Neural progenitor cell (in vitro differentiated cells): ENCODE data around the gene EFNA3. TPM values are rescaled to one million over a fixed set of nuclear protein-coding genes. Genes with fewer than 3 reads are reported as not detected.

Experiments
- DNase-seq: peaks from one replicate; pipeline ENCODE4 v3.0.0-alpha.2; 2016; ENCODE audit warnings: low spot score
- H2AFZ ChIP-seq: fragments of 200-600 bp; sonication (generic); replicated peaks from 2 replicates; pipeline ENCODE4 v1.6.1; 2016; ENCODE audit warnings: antibody characterized with exemption
- H3F3A ChIP-seq: fragments of 200-600 bp; sonication (generic); 2 replicates; pipeline ENCODE4 v1.6.1; 2016; ENCODE audit warnings: antibody characterized with exemption, low read depth
- H3K27ac ChIP-seq: fragments of 200-600 bp; sonication (generic); 2 replicates; pipeline ENCODE4 v1.5.1; 2016; ENCODE audit warnings: mild to moderate bottlenecking
- H3K27me3 ChIP-seq: fragments of 200-600 bp; sonication (generic); 2 replicates; pipeline ENCODE4 v1.6.1; 2016; ENCODE audit warnings: mild to moderate bottlenecking, moderate library complexity
- H3K36me3 ChIP-seq: fragments of 200-600 bp; sonication (generic); 2 replicates; pipeline ENCODE4 v1.5.1; 2016
- H3K4me1 ChIP-seq: fragments of 200-600 bp; sonication (generic); 2 replicates; pipeline ENCODE4 v1.6.1; 2016; ENCODE audit warnings: mixed run types
- H3K4me2 ChIP-seq: fragments of 200-600 bp; sonication (generic); 2 replicates; pipeline ENCODE4 v1.6.1; 2016
- H3K4me3 ChIP-seq: fragments of 200-600 bp; sonication (generic); 2 replicates; pipeline ENCODE4 v1.5.1; 2016
- H3K79me2 ChIP-seq: fragments of 200-600 bp; sonication (generic); 2 replicates; pipeline ENCODE4 v1.6.1; 2016; ENCODE audit warnings: low read depth
- H3K9ac ChIP-seq: fragments of 200-600 bp; sonication (generic); 2 replicates; pipeline ENCODE4 v1.6.1; 2016
- H3K9me3 ChIP-seq: fragments of 200-600 bp; sonication (generic); 2 replicates; pipeline ENCODE4 v1.5.1; 2016; ENCODE audit warnings: low read depth
- H4K20me1 ChIP-seq: fragments of 200-600 bp; sonication (generic); 2 replicates; pipeline ENCODE4 v1.6.1; 2016; ENCODE audit warnings: low read depth
- H3K27ac Mint-ChIP-seq: 3 replicates; pipeline ENCODE4 v1.8.0; 2021; ENCODE audit warnings: mixed read lengths
- H3K27me3 Mint-ChIP-seq: 2 replicates; pipeline ENCODE4 v1.8.0; 2022; ENCODE audit warnings: low read depth, mild to moderate bottlenecking, inconsistent platforms, moderate library complexity, mixed read lengths; ENCODE audit not compliant: insufficient read depth
- H3K36me3 Mint-ChIP-seq: 3 replicates; pipeline ENCODE4 v1.8.0; 2021; ENCODE audit warnings: mixed read lengths
- H3K4me1 Mint-ChIP-seq: 3 replicates; pipeline ENCODE4 v1.8.0; 2021; ENCODE audit warnings: mixed read lengths
- H3K4me3 Mint-ChIP-seq: 3 replicates; pipeline ENCODE4 v1.8.0; 2021; ENCODE audit warnings: mild to moderate bottlenecking, moderate library complexity, mixed read lengths
- H3K9me3 Mint-ChIP-seq: 3 replicates; pipeline ENCODE4 v1.8.0; 2020; ENCODE audit warnings: mixed read lengths
- EZH2 ChIP-seq: fragments of 200-600 bp; sonication (generic); IDR thresholded peaks from 2 replicates; pipeline ENCODE4 v1.6.1; 2017; ENCODE audit warnings: antibody characterized with exemption, mild to moderate bottlenecking, moderate library complexity
- EZH2phosphoT487 ChIP-seq: fragments of 200-600 bp; sonication (generic); IDR thresholded peaks from 2 replicates; pipeline ENCODE4 v1.6.1; 2017; ENCODE audit warnings: antibody characterized with exemption
- small RNA-seq: library from RNA; depleted of rRNA; stranded (forward); fragments of <200 nt; gene quantifications from one replicate; pipeline ENCODE3, GENCODE V24; 2015
- total RNA-seq: library from RNA; depleted of rRNA; stranded (reverse); fragments of >200 nt; gene quantifications from 2 replicates; pipeline ENCODE4 v1.2.3, GENCODE V29; 2015; ENCODE audit warnings: low replicate concordance
- TF ChIP-seq, protein P1 (sequence below): fragments of 200-600 bp; sonication (generic); IDR thresholded peaks from 2 replicates; pipeline ENCODE4 v1.5.1; 2017; ENCODE audit warnings: antibody characterized with exemption, mild to moderate bottlenecking

EFNA3 gene
- total RNA-seq, 1 donor from 2014 or later, result 4.0 TPM

DNA sequence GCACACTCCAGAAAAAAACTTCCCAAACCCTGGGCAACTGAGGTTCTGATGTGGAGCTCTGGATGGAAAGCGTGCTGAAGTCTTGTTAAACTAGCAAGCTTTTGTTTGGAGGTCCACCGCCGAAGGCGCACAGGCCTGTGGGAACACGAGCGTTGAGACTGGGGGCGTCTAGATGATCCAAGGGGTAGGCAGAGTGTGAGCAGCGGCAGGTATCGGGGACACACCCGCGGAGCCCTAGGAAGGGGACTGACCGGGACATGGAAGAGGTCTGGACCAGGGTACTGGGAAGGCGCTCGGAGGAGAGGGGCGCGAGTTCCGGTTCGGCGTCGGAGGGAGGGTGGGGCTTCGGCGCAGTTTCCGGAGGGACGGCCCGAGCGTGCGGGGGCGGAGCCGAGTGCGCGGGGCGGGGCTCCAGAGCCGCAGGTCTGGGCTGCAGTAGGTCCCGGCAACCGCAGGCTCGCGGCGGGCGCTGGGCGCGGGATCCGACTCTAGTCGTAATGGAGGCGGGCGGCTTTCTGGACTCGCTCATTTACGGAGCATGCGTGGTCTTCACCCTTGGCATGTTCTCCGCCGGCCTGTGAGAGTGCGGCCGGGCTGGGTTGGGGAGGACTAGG is 56.9 kb downstream of the EFNA3 start, which contains the start of gene SLC50A1:
SLC50A1 (plus strand) TSS at position 438 of the 614 bp plus-strand sequence; CDS start at position 498, 60 bp downstream.
- Histone ChIP-seq H3F3A (peaks cover 37% of the 10 kb centered on the region), H3K36me3 (no peaks in the 10 kb centered on the region), H3K27me3 (peaks cover 4% of the 10 kb centered on the region), H2AFZ (peak within 1 kb of the TSS; percentile 38), H3K4me2 (peak within 1 kb of the TSS; percentile 86), H3K9ac (peak within 1 kb of the TSS; percentile 25), H3K9me3 (no peaks in the 10 kb centered on the region), H3K27ac (peak within 1 kb of the TSS; percentile 82), H3K79me2 (peaks cover 36% of the 10 kb centered on the region), H4K20me1 (peaks cover 3% of the 10 kb centered on the region), H3K4me3 (peak within 1 kb of the TSS; percentile 66), H3K4me1 (peaks cover 5% of the 10 kb centered on the region)
- Mint-ChIP-seq H3K9me3 (no peaks in the 10 kb centered on the region), H3K27ac (peak within 1 kb of the TSS; percentile 98), H3K36me3 (peaks cover 13% of the 10 kb centered on the region), H3K4me3 (peak within 1 kb of the TSS; percentile 97), H3K4me1 (peaks cover 45% of the 10 kb centered on the region), H3K27me3 (peaks cover 12% of the 10 kb centered on the region)
- peak; percentile 99 for DNase-seq
- TF ChIP-seq EZH2phosphoT487 (no peak), EZH2 (no peak)
- TF ChIP-seq, protein P1, sequence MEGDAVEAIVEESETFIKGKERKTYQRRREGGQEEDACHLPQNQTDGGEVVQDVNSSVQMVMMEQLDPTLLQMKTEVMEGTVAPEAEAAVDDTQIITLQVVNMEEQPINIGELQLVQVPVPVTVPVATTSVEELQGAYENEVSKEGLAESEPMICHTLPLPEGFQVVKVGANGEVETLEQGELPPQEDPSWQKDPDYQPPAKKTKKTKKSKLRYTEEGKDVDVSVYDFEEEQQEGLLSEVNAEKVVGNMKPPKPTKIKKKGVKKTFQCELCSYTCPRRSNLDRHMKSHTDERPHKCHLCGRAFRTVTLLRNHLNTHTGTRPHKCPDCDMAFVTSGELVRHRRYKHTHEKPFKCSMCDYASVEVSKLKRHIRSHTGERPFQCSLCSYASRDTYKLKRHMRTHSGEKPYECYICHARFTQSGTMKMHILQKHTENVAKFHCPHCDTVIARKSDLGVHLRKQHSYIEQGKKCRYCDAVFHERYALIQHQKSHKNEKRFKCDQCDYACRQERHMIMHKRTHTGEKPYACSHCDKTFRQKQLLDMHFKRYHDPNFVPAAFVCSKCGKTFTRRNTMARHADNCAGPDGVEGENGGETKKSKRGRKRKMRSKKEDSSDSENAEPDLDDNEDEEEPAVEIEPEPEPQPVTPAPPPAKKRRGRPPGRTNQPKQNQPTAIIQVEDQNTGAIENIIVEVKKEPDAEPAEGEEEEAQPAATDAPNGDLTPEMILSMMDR, result peak; percentile 19

DNA sequence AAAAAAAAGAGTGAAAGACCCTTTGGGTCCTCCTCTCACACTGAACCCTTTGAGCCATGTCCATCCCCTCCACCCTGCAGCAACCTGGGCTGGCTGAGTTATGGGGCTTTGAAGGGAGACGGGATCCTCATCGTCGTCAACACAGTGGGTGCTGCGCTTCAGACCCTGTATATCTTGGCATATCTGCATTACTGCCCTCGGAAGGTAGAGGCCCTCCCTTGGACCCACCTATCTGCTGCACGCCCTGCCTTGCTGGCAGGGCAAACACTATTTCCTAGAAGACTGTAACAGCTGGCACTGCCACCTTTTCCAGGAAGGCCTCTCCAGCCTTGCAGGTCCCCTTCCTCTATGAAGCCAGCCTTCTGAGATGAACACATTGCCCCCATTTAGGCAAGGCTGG is 58.1 kb downstream of the EFNA3 start:
- peaks cover 13% of the 10 kb centered on the region for H3K36me3 Mint-ChIP-seq
- H3K36me3 ChIP-seq, result no peaks in the 10 kb centered on the region
- H2AFZ ChIP-seq, result no peak overlapping the region
- H3K27ac Mint-ChIP-seq, result peak overlapping the region; percentile 46
- H3K4me3 Mint-ChIP-seq, result peak overlapping the region; percentile 97
- no peak overlapping the region for H3K27ac ChIP-seq
- H3K4me2 ChIP-seq, result peak overlapping the region; percentile 86
- peaks cover 8% of the 10 kb centered on the region for H3K27me3 Mint-ChIP-seq
- no peaks in the 10 kb centered on the region for H3K9me3 ChIP-seq
- H3K9ac ChIP-seq, result no peak overlapping the region
- peaks cover 37% of the 10 kb centered on the region for H3K4me1 Mint-ChIP-seq
- H3K4me1 ChIP-seq, result peaks cover 4% of the 10 kb centered on the region
- H3F3A ChIP-seq, result peaks cover 37% of the 10 kb centered on the region
- peak overlapping the region; percentile 66 for H3K4me3 ChIP-seq
- peaks cover 36% of the 10 kb centered on the region for H3K79me2 ChIP-seq
- H4K20me1 ChIP-seq, result peaks cover 3% of the 10 kb centered on the region
- DNase-seq, result no peak
- H3K9me3 Mint-ChIP-seq, result no peaks in the 10 kb centered on the region
- peaks cover 10% of the 10 kb centered on the region for H3K27me3 ChIP-seq
- TF ChIP-seq EZH2, result no peak

Small RNA genes within 50 kb of the gene (small RNA-seq; reads per million reads assigned to genes)
- gene RF00019, result not detected

Other genes starting within 250 kb of the EFNA3 start
- 4.3 and 4.7 TPM in 2 replicates for gene KCNN3, start 208.6 kb upstream of the EFNA3 start, total RNA-seq
- 4.3 and 12.7 TPM in 2 replicates for gene PMVK, start 142.1 kb upstream of the EFNA3 start, total RNA-seq
- 21.4 and 64.0 TPM in 2 replicates for gene PBXIP1, start 122.7 kb upstream of the EFNA3 start, total RNA-seq
- 32.1 and 48.1 TPM in 2 replicates for gene PYGO2, start 117.1 kb upstream of the EFNA3 start, total RNA-seq
- 69.0 and 86.5 TPM in 2 replicates for gene SHC1, start 108.1 kb upstream of the EFNA3 start, total RNA-seq
- 210 and 297 TPM in 2 replicates for gene CKS1B, start 104.2 kb upstream of the EFNA3 start, total RNA-seq
- gene FLAD1, start 95.5 kb upstream of the EFNA3 start, total RNA-seq, result 19.3 and 47.4 TPM in 2 replicates
- not detected in 2 replicates for gene LENEP, start 85.3 kb upstream of the EFNA3 start, total RNA-seq
- 4.7 and 15.7 TPM in 2 replicates for gene ZBTB7B, start 76.0 kb upstream of the EFNA3 start, total RNA-seq
- gene DCST2, start 45.1 kb upstream of the EFNA3 start, total RNA-seq, result 1.8 and 2.0 TPM in 2 replicates
- not detected in 2 replicates for gene DCST1, start 45.0 kb upstream of the EFNA3 start, total RNA-seq
- 15.7 and 44.9 TPM in 2 replicates for gene ADAM15, start 27.5 kb upstream of the EFNA3 start, total RNA-seq
- gene EFNA4, start 15.1 kb upstream of the EFNA3 start, total RNA-seq, result 10.7 and 18.4 TPM in 2 replicates
- gene EFNA1, start 49.0 kb downstream of the EFNA3 start, total RNA-seq, result 0.34 and 0.65 TPM in 2 replicates
- gene SLC50A1, start 57.0 kb downstream of the EFNA3 start, total RNA-seq, result 14.4 and 29.0 TPM in 2 replicates
- gene DPM3, start 61.7 kb downstream of the EFNA3 start, total RNA-seq, result 16.8 and 133 TPM in 2 replicates
- gene KRTCAP2, start 94.5 kb downstream of the EFNA3 start, total RNA-seq, result 37.8 and 100 TPM in 2 replicates
- gene TRIM46, start 95.0 kb downstream of the EFNA3 start, total RNA-seq, result 3.9 and 10.2 TPM in 2 replicates
- 19.3 and 30.4 TPM in 2 replicates for gene THBS3, start 129.1 kb downstream of the EFNA3 start, total RNA-seq
- gene MTX1, start 129.9 kb downstream of the EFNA3 start, total RNA-seq, result 25.6 and 46.5 TPM in 2 replicates
- 4.8 and 14.9 TPM in 2 replicates for gene ENTREP3, start 176.6 kb downstream of the EFNA3 start, total RNA-seq
- gene SCAMP3, start 183.5 kb downstream of the EFNA3 start, total RNA-seq, result 21.8 and 44.8 TPM in 2 replicates
- 41.7 and 62.2 TPM in 2 replicates for gene CLK2, start 194.7 kb downstream of the EFNA3 start, total RNA-seq
- gene HCN3, start 198.6 kb downstream of the EFNA3 start, total RNA-seq, result 1.9 and 5.9 TPM in 2 replicates
- gene PKLR, start 222.6 kb downstream of the EFNA3 start, total RNA-seq, result 0.53 and 0.54 TPM in 2 replicates
- gene FDPS, start 230.0 kb downstream of the EFNA3 start, total RNA-seq, result 215 and 266 TPM in 2 replicates
- 17.0 and 43.4 TPM in 2 replicates for gene RUSC1, start 242.1 kb downstream of the EFNA3 start, total RNA-seq